Effector memory CD4-positive, alpha-beta T cell (primary cell): ENCODE results near the gene BFSP1.

Source experiments
- DNase-seq, 3 donors: peaks; one replicate each; pipeline ENCODE4 v3.0.0-alpha.2; 2020
- H3K27ac ChIP-seq: 2 replicates; pipeline ENCODE4 v1.7.0; 2013; ENCODE audit warnings: mild to moderate bottlenecking, low read length, moderate library complexity; ENCODE audit not compliant: insufficient read depth, poor library complexity, severe bottlenecking
- H3K27me3 ChIP-seq: replicated peaks from 2 replicates; pipeline ENCODE4 v1.7.0; 2013; ENCODE audit warnings: mild to moderate bottlenecking, low read length; ENCODE audit not compliant: insufficient read depth, control insufficient read depth, poor library complexity, severe bottlenecking
- H3K36me3 ChIP-seq: 2 replicates; pipeline ENCODE4 v1.7.0; 2013; ENCODE audit warnings: mild to moderate bottlenecking, low read length, moderate library complexity; ENCODE audit not compliant: control insufficient read depth, insufficient read depth
- H3K4me1 ChIP-seq: 2 replicates; pipeline ENCODE4 v1.7.0; 2013; ENCODE audit warnings: low read length, mild to moderate bottlenecking; ENCODE audit not compliant: control insufficient read depth, insufficient read depth, poor library complexity, severe bottlenecking
- H3K4me3 ChIP-seq: 2 replicates; pipeline ENCODE4 v1.7.0; 2013; ENCODE audit warnings: low read length, low read depth, mild to moderate bottlenecking; ENCODE audit not compliant: insufficient read depth, poor library complexity, severe bottlenecking
- H3K9me3 ChIP-seq: 2 replicates; pipeline ENCODE4 v1.7.0; 2013; ENCODE audit warnings: mild to moderate bottlenecking, low read length, moderate library complexity; ENCODE audit not compliant: control insufficient read depth

BFSP1 gene

GRCh38 chr20:17470521-17470920, 60.7 kb downstream of the BFSP1 start:
- Histone ChIP-seq H3K9me3 (no peaks in the 10 kb centered on the region), H3K27me3 (no peaks in the 10 kb centered on the region), H3K4me3 (no peak overlapping the region), H3K4me1 (no peaks in the 10 kb centered on the region), H3K27ac (no peak overlapping the region), H3K36me3 (no peaks in the 10 kb centered on the region)
- no peak for DNase-seq

- Histone ChIP-seq H3K27ac (no peak overlapping the region), H3K36me3 (no peaks in the 10 kb centered on the region), H3K4me1 (no peaks in the 10 kb centered on the region), H3K27me3 (no peaks in the 10 kb centered on the region), H3K4me3 (no peak overlapping the region), H3K9me3 (no peaks in the 10 kb centered on the region)
- DNase-seq, result no peak
Observed at GRCh38 chr20:17469246-17470030, 61.7 kb downstream of the BFSP1 start.

- H3K9me3 ChIP-seq, result no peaks in the 10 kb centered on the region
- DNase-seq, result no peak
- no peaks in the 10 kb centered on the region for H3K36me3 ChIP-seq
- H3K4me1 ChIP-seq, result no peaks in the 10 kb centered on the region
- no peak overlapping the region for H3K27ac ChIP-seq
- H3K27me3 ChIP-seq, result no peaks in the 10 kb centered on the region
- no peak overlapping the region for H3K4me3 ChIP-seq
Observed at GRCh38 chr20:17468073-17468840, 62.9 kb downstream of the BFSP1 start.

GRCh38 chr20:17467120-17467655, 64.0 kb downstream of the BFSP1 start:
- DNase-seq, result no peak
- no peaks in the 10 kb centered on the region for H3K27me3 ChIP-seq
- no peak overlapping the region for H3K4me3 ChIP-seq
- no peaks in the 10 kb centered on the region for H3K36me3 ChIP-seq
- no peaks in the 10 kb centered on the region for H3K9me3 ChIP-seq
- H3K4me1 ChIP-seq, result no peaks in the 10 kb centered on the region
- H3K27ac ChIP-seq, result no peak overlapping the region

GRCh38 chr20:17466641-17467040, 64.5 kb downstream of the BFSP1 start:
- no peak for DNase-seq
- Histone ChIP-seq H3K27me3 (no peaks in the 10 kb centered on the region), H3K27ac (no peak overlapping the region), H3K9me3 (no peaks in the 10 kb centered on the region), H3K36me3 (no peaks in the 10 kb centered on the region), H3K4me1 (no peaks in the 10 kb centered on the region), H3K4me3 (no peak overlapping the region)

GRCh38 chr20:17465236-17465635, 65.9 kb downstream of the BFSP1 start:
- Histone ChIP-seq H3K4me3 (no peak overlapping the region), H3K27me3 (no peaks in the 10 kb centered on the region), H3K4me1 (no peaks in the 10 kb centered on the region), H3K36me3 (no peaks in the 10 kb centered on the region), H3K9me3 (no peaks in the 10 kb centered on the region), H3K27ac (no peak overlapping the region)
- DNase-seq, result no peak

GRCh38 chr20:17463711-17464110, 67.5 kb downstream of the BFSP1 start:
- no peaks in the 10 kb centered on the region for H3K4me1 ChIP-seq
- H3K27me3 ChIP-seq, result no peaks in the 10 kb centered on the region
- no peak overlapping the region for H3K4me3 ChIP-seq
- DNase-seq, result no peak
- H3K27ac ChIP-seq, result no peak overlapping the region
- no peaks in the 10 kb centered on the region for H3K9me3 ChIP-seq
- no peaks in the 10 kb centered on the region for H3K36me3 ChIP-seq

GRCh38 chr20:17461941-17462340, 69.2 kb downstream of the BFSP1 start:
- no peaks in the 10 kb centered on the region for H3K9me3 ChIP-seq
- H3K27me3 ChIP-seq, result no peaks in the 10 kb centered on the region
- no peaks in the 10 kb centered on the region for H3K36me3 ChIP-seq
- no peaks in the 10 kb centered on the region for H3K4me1 ChIP-seq
- no peak overlapping the region for H3K27ac ChIP-seq
- DNase-seq, result no peak
- no peak overlapping the region for H3K4me3 ChIP-seq

GRCh38 chr20:17460119-17460518, 71.1 kb downstream of the BFSP1 start:
- no peak overlapping the region for H3K4me3 ChIP-seq
- H3K36me3 ChIP-seq, result no peaks in the 10 kb centered on the region
- H3K9me3 ChIP-seq, result no peaks in the 10 kb centered on the region
- H3K4me1 ChIP-seq, result no peaks in the 10 kb centered on the region
- H3K27ac ChIP-seq, result no peak overlapping the region
- no peak for DNase-seq
- H3K27me3 ChIP-seq, result no peaks in the 10 kb centered on the region

- DNase-seq, result no peak
- no peaks in the 10 kb centered on the region for H3K27me3 ChIP-seq
- no peak overlapping the region for H3K27ac ChIP-seq
- no peaks in the 10 kb centered on the region for H3K36me3 ChIP-seq
- H3K9me3 ChIP-seq, result no peaks in the 10 kb centered on the region
- H3K4me1 ChIP-seq, result no peaks in the 10 kb centered on the region
- no peak overlapping the region for H3K4me3 ChIP-seq
Observed at GRCh38 chr20:17457588-17458190, 73.5 kb downstream of the BFSP1 start.
